IgD-negative memory B cell (primary cell): ENCODE measurements around the gene SH2D2A. TPM values are rescaled to one million over a fixed set of nuclear protein-coding genes. Genes with fewer than 3 reads are reported as not detected.

ENCODE experiments used
- H3K27ac Mint-ChIP-seq, 3 donors: one replicate each; pipeline ENCODE4 v1.8.0; 2020 to 2022; ENCODE audit warnings: mild to moderate bottlenecking in 3 of 3, mixed read lengths in 3 of 3, moderate library complexity in 1 of 3
- H3K27me3 Mint-ChIP-seq: one replicate; pipeline ENCODE4 v1.8.0; 2021; ENCODE audit warnings: mixed read lengths
- H3K36me3 Mint-ChIP-seq: one replicate; pipeline ENCODE4 v1.8.0; 2020; ENCODE audit warnings: mild to moderate bottlenecking, mixed read lengths
- H3K4me1 Mint-ChIP-seq, 3 donors: one replicate each; pipeline ENCODE4 v1.8.0; 2020 to 2022; ENCODE audit warnings: mixed read lengths in 3 of 3, mild to moderate bottlenecking in 1 of 3
- H3K4me3 Mint-ChIP-seq, 4 donors: one replicate each; pipeline ENCODE4 v1.8.0; 2020 to 2022; ENCODE audit warnings: mild to moderate bottlenecking in 4 of 4, mixed read lengths in 4 of 4, moderate library complexity in 3 of 4
- H3K9me3 Mint-ChIP-seq, 3 donors: one replicate each; pipeline ENCODE4 v1.8.0; 2020 to 2021; ENCODE audit warnings: mixed read lengths in 3 of 3, mild to moderate bottlenecking in 1 of 3
- polyA plus RNA-seq: library from polyadenylated mRNA; unstranded; fragments of 300-500 nt; fragmentation: Illumina TruSeq; gene quantifications from one replicate; pipeline ENCODE4 v1.2.3, GENCODE V29; 2021

The SH2D2A gene
- polyA plus RNA-seq, 1 donor from 2014 or later = 2.1 TPM

- Mint-ChIP-seq H3K4me1 (peaks cover 0 to 2% (median 0%) of the 10 kb centered on the region in 3 donors), H3K4me3 (no peak overlapping the region), H3K9me3 (no peaks in the 10 kb centered on the region), H3K27ac (no peak overlapping the region), H3K27me3 (no peaks in the 10 kb centered on the region), H3K36me3 (no peaks in the 10 kb centered on the region)
These were observed 6.0 kb upstream of the SH2D2A start for GRCh38 chr1:156822680-156823079.

DNA sequence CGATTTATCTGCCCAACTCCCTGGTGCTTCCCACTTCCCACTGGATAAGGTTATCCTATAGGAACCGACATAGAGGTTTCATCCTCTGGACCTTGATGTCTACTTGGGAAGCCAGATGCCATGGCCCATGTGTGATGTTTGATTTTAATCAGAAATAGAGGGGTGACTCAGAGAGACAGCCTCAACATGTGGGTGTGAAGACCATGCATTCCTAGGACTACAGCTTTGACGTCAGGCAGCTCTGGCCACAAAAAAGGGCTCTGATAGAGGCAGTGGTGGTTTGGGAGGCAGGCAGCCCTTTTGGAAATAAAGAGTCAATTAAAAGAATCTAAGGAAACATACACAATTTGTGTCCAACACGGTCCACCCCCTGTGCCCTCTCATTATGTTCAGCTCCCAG lies 5.2 kb upstream of the SH2D2A start:
- Mint-ChIP-seq H3K27ac (peak overlapping the region in 1 of 3 donors; percentile 7), H3K9me3 (no peaks in the 10 kb centered on the region), H3K4me3 (no peak overlapping the region), H3K36me3 (no peaks in the 10 kb centered on the region), H3K4me1 (peaks cover 0 to 6% (median 4%) of the 10 kb centered on the region in 3 donors), H3K27me3 (no peaks in the 10 kb centered on the region)

DNA sequence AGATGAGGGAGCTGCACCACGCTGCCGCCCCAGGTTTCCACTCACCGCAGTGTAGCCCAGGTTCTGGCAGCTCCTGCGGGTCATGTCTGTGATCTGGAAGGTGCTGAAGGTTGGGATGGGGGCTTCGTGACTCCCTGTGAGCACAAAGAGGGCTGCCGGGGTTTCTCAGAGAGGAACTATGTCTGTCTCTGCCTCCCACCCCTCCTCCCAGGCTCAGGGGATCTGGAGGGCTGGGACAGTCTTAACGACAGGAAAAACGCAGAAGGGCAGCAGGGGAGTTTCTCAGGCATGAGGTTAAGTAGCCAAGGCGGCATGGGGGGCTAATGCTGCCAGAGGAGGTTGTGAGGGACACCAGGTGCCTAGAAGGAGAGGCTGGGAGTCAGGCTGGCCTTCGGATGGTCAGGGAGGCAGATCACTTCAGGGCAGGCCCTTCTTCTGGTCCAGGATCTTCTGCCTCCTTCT lies 656 bp downstream of the SH2D2A start:
- no peaks in the 10 kb centered on the region for H3K27me3 Mint-ChIP-seq
- H3K4me1 Mint-ChIP-seq = peaks cover 0 to 24% (median 10%) of the 10 kb centered on the region in 3 donors
- peak overlapping the region; percentile 80 to 92 (median 90) for H3K27ac Mint-ChIP-seq
- no peaks in the 10 kb centered on the region for H3K9me3 Mint-ChIP-seq
- peak overlapping the region in 2 of 4 donors; percentile 81 to 89 for H3K4me3 Mint-ChIP-seq
- H3K36me3 Mint-ChIP-seq = no peaks in the 10 kb centered on the region

- H3K36me3 Mint-ChIP-seq = no peaks in the 10 kb centered on the region
- H3K27ac Mint-ChIP-seq = peak overlapping the region in 2 of 3 donors; percentile 50 to 92
- H3K4me1 Mint-ChIP-seq = peaks cover 0 to 24% (median 10%) of the 10 kb centered on the region in 3 donors
- H3K27me3 Mint-ChIP-seq = no peaks in the 10 kb centered on the region
- no peaks in the 10 kb centered on the region for H3K9me3 Mint-ChIP-seq
- peak overlapping the region in 3 of 4 donors; percentile 54 to 89 (median 82) for H3K4me3 Mint-ChIP-seq
These were observed 1.3 kb downstream of the SH2D2A start for GRCh38 chr1:156815307-156815826.

DNA sequence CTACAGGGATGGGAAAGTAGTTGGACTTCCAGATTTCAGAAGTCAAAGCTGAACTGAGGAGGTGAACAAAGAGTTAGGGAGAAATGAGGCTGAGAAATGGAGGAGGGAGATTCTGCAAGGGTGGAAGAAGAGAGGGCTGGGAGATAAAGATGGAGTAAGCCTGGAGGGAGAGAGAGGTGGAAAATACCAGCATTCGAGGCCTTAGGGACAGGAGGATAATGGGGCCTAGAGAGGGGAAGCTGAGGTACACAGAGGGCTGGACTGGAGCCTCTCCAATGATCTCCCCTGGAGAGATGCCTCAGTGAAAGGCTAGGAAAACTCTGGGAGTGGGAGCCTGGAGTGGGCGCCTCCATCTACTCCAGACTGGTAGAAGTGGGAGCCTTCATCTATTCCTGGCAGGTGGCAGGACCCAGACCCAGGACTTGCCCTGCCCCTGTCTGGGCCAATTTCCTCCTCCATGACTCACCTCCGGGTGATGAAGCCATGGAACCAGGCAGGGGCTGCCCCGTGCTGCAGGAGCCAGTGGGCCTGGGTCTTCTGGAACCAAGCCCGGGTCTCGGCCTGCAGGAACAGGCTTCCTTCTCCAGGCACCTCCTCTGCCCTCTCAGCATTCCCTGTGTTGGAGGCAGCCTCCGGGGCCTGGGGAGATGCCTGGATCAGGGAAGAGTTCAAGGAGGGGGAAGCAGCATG lies 1.9 kb downstream of the SH2D2A start:
- Mint-ChIP-seq H3K27me3 (no peaks in the 10 kb centered on the region), H3K4me3 (peak overlapping the region; percentile 54 to 95 (median 88)), H3K4me1 (peaks cover 0 to 24% (median 10%) of the 10 kb centered on the region in 3 donors), H3K27ac (peak overlapping the region in 2 of 3 donors; percentile 61 to 86), H3K9me3 (no peaks in the 10 kb centered on the region), H3K36me3 (no peaks in the 10 kb centered on the region)

DNA sequence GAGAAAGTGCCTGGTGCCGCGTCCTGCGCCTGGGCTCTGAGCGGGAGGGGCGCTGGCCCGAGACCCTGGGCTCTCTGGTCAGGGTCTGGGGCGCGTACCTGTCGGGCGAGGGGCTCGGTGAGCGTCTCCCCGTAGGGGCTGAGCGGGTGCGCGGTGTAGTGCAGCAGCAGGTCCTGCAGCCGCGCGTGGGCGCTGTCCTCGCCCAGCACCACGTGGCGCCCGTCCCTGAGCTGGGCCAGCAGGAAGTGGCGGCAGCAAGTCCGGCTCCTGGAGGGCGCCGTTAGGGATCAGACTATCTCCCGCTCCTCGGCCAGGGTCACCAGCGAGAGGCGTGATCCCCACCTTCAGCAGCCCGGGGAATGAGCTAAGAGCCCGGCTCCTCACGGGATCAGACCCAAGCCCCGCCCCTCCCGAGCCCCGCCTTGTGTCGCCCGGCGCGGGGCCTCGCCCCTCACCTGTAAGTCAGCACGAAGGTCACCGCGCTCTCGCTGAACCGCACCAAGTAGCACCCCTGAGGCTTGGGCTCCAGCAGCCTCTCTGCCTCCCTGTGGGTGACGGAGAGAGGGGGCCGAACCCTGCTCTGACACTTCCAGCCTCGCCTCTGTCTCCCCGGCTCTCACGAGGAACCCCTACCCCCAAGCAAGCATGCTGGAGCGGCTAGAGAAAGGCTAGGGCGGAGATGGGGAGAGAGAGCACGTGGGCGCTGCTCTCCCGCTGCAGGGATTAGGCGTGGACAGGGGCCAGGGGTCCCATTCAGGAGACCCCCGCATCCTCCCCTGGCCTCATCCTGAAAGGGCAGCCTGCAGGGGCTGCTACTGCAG lies 2.7 kb downstream of the SH2D2A start:
- Mint-ChIP-seq H3K4me1 (peaks cover 0 to 24% (median 10%) of the 10 kb centered on the region in 3 donors), H3K27ac (peak overlapping the region in 2 of 3 donors; percentile 61 to 86), H3K9me3 (no peaks in the 10 kb centered on the region), H3K27me3 (no peaks in the 10 kb centered on the region), H3K36me3 (no peaks in the 10 kb centered on the region), H3K4me3 (peak overlapping the region; percentile 54 to 95 (median 88))

DNA sequence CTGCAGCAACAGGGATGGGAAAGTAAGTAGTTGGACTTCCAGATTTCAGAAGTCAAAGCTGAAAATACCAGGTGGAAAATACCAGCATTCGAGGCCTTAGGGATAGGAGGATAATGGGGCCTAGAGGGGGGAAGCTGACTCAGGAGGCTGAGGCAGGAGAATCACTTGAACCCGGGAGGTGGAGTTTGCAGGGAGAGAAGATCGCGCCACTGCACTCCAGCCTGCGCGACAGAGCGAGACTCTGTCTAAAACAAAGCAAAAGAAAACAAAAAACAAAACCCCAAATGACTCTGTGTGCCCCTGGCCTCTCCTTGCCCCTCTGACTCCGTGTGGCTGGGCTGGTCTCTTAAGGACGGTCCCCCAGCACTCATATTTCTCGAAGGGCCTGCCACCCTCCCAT lies 3.4 kb downstream of the SH2D2A start:
- Mint-ChIP-seq H3K4me3 (peak overlapping the region; percentile 54 to 95 (median 88)), H3K36me3 (no peaks in the 10 kb centered on the region), H3K4me1 (peaks cover 0 to 24% (median 10%) of the 10 kb centered on the region in 3 donors), H3K9me3 (no peaks in the 10 kb centered on the region), H3K27me3 (no peaks in the 10 kb centered on the region), H3K27ac (peak overlapping the region in 2 of 3 donors; percentile 63 to 69)

DNA sequence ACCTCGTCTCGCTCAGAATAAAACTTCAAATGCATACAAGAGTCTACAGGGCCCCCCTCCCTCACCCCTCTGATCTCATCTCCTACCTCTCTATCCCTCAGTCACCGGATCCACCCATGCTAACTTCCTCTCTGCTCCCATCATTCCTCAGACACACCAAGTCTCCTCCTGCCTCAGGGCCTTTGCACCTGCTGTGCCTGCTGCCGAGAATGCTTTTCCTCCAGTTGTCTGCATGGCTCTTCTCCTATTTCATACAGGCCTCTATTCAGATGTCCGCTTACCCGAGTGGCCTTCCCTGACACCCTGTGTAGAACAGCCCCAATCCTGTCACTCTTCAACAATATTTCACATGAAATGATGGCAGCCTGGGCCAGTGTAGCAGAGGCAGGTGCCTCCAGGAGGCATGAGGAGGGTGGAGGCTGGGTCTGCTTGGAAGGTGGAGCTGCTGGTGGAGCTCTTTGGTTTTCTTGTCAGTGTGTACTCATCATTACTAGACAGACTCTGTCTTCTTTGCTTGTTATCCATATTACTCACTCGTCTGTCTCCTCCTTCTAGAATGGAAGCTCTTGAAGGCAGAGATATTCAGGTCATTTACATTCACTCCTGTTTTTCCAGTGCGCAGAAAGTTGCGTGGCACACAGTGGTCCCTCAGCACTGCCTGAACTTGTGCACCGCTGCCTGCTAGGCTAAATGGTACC lies 4.2 kb downstream of the SH2D2A start:
- Mint-ChIP-seq H3K4me3 (peak overlapping the region; percentile 30 to 87 (median 40)), H3K4me1 (peaks cover 0 to 24% (median 12%) of the 10 kb centered on the region in 3 donors), H3K36me3 (no peaks in the 10 kb centered on the region), H3K27me3 (no peaks in the 10 kb centered on the region), H3K27ac (no peak overlapping the region), H3K9me3 (no peaks in the 10 kb centered on the region)

- Mint-ChIP-seq H3K4me1 (peaks cover 0 to 14% (median 9%) of the 10 kb centered on the region in 3 donors), H3K4me3 (peak overlapping the region in 2 of 4 donors; percentile 31 to 47), H3K9me3 (no peaks in the 10 kb centered on the region), H3K27ac (peak overlapping the region in 1 of 3 donors; percentile 49), H3K27me3 (no peaks in the 10 kb centered on the region), H3K36me3 (peaks cover 1% of the 10 kb centered on the region)
These were observed 5.5 kb downstream of the SH2D2A start for GRCh38 chr1:156811168-156811567.

DNA sequence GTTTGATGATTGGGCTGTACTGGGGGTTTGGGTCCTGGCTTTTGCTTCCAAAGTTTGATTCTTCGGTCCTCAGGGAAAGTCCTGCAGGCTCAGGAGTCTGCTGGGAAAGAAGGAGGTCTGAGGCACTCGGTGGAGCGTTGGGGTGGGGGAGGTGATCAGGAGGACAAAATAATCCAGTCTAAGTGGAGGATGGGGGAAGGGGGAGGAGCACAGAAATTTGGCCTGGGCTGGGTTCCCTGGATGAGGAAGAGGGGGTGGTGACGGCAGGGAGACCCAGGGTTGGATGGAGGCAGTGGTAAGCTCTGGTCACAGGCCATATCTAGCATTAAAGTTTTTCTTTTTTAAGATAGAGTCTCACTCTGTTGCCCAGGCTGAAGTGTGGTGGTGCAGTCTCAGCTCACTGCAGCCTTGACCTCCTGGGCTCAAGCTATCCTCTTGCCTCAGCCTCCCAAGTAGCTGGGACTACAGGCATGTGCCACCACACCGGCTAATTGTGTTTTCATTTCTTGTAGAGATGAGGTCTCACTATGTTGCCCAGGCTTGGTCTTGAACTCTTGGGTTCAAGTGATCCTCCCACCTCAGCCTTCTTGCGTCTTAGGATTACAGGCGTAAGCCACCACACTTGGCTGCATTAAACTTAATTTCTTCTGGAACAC lies 6.8 kb downstream of the SH2D2A start:
- Mint-ChIP-seq H3K4me1 (peaks cover 0 to 7% (median 4%) of the 10 kb centered on the region in 3 donors), H3K27me3 (no peaks in the 10 kb centered on the region), H3K36me3 (peaks cover 1% of the 10 kb centered on the region), H3K4me3 (no peak overlapping the region), H3K9me3 (no peaks in the 10 kb centered on the region), H3K27ac (no peak overlapping the region)

GRCh38 chr1:156809281-156809680 lies 7.4 kb downstream of the SH2D2A start:
- Mint-ChIP-seq H3K9me3 (no peaks in the 10 kb centered on the region), H3K4me3 (no peak overlapping the region), H3K27me3 (no peaks in the 10 kb centered on the region), H3K4me1 (peaks cover 0 to 7% (median 4%) of the 10 kb centered on the region in 3 donors), H3K36me3 (peaks cover 3% of the 10 kb centered on the region), H3K27ac (no peak overlapping the region)

DNA sequence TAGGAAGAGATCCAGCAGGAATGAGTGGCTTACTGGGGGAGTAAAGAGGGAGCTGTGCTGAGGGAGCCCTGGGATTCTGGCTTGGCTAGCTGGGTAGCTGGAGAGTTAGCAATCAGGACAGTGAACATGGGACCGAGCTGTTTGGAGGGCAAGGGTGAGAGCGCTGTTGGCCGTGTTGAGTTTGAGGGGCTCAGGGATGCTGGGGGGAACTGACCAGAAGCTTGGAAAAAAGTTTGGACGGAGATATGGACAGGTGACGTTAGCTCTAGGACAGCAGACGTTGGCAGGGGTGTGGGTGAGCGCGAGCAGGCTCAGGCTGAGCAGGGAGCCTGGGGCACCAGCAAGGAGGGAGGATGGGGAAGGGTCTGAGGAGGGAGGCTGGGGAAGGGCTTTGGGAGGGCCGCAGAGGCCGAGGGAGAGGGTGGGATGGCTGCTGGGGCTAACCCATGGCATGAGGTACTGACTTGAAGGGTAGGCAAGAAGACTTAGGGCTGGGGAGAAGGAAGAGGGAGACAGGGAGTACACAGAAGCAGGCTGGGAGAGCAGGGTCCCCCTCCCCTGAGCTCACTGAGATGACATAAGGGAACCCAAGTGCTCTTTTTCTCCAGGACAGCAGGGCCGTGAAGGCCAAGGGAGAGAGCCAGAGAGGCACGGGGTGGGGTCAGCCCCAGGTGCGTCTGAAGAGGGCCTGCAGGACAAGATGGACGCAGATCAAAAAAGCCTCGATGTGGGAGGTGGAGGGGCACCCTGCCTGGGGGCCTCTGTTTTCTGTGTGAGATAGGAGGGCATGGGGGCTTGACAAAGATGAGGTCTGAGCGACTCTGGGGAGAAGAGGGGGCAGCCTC lies 8.2 kb downstream of the SH2D2A start:
- Mint-ChIP-seq H3K27ac (no peak overlapping the region), H3K4me3 (peak overlapping the region in 1 of 4 donors; percentile 18), H3K4me1 (peaks cover 0 to 7% (median 4%) of the 10 kb centered on the region in 3 donors), H3K9me3 (no peaks in the 10 kb centered on the region), H3K36me3 (peaks cover 3% of the 10 kb centered on the region), H3K27me3 (no peaks in the 10 kb centered on the region)

DNA sequence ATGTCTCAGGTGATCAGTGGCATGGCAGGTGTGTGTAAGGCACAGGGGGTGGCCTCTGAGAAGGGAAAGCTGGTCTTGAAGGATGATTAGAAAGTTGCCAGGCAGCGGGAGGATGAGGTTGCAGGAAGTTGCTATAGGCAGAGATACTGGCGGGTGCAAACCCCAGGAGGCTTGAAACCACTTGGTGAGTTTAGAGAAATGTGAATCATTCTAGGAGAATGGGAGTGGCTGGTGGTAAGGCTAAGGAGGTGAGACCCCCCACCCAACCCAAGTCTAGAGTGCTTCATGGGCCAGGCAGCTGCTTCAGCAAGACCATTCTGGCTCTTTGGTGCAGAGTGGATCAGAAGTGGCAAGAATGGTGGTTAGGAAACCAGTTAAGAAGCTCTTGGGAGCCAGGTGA lies 9.0 kb downstream of the SH2D2A start:
- Mint-ChIP-seq H3K27me3 (no peaks in the 10 kb centered on the region), H3K27ac (no peak overlapping the region), H3K4me3 (no peak overlapping the region), H3K36me3 (peaks cover 3% of the 10 kb centered on the region), H3K4me1 (peaks cover 0 to 6% (median 4%) of the 10 kb centered on the region in 3 donors), H3K9me3 (no peaks in the 10 kb centered on the region)
